Measurements from ENCODE around the gene ADAMTS14. TPM values are rescaled to one million over a fixed set of nuclear protein-coding genes. Genes with fewer than 3 reads are reported as not detected.
A peak's percentile ranks its signal among the peaks of the same experiment; 100 is the strongest.

Gene ADAMTS14
- total RNA-seq, 1 donor from 2014 or later, result 0.53 TPM

DNA sequence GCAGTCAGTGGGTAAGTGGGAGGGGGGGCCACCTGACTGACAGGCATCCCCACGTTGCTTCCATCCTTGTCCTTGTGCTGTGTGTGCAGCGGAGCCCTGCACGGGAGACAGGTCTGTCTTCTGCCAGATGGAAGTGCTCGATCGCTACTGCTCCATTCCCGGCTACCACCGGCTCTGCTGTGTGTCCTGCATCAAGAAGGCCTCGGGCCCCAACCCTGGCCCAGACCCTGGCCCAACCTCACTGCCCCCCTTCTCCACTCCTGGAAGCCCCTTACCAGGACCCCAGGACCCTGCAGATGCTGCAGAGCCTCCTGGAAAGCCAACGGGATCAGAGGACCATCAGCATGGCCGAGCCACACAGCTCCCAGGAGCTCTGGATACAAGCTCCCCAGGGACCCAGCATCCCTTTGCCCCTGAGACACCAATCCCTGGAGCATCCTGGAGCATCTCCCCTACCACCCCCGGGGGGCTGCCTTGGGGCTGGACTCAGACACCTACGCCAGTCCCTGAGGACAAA lies 88.0 kb downstream of the ADAMTS14 start:
- H3K4me1 ChIP-seq, result peaks cover 5% of the 10 kb centered on the region
- no peak overlapping the region for H3K4me3 ChIP-seq
- TF ChIP-seq, protein P1, sequence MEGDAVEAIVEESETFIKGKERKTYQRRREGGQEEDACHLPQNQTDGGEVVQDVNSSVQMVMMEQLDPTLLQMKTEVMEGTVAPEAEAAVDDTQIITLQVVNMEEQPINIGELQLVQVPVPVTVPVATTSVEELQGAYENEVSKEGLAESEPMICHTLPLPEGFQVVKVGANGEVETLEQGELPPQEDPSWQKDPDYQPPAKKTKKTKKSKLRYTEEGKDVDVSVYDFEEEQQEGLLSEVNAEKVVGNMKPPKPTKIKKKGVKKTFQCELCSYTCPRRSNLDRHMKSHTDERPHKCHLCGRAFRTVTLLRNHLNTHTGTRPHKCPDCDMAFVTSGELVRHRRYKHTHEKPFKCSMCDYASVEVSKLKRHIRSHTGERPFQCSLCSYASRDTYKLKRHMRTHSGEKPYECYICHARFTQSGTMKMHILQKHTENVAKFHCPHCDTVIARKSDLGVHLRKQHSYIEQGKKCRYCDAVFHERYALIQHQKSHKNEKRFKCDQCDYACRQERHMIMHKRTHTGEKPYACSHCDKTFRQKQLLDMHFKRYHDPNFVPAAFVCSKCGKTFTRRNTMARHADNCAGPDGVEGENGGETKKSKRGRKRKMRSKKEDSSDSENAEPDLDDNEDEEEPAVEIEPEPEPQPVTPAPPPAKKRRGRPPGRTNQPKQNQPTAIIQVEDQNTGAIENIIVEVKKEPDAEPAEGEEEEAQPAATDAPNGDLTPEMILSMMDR (IDR thresholded peaks at IDR 0.05), result no peak
- DNase-seq, result peak; percentile 44
- H3K9me3 ChIP-seq, result no peaks in the 10 kb centered on the region
- no peak for ATAC-seq
- H3K27ac ChIP-seq, result no peak overlapping the region
- intact Hi-C loops (cut with DNase I), result no loop called here
- no peaks in the 10 kb centered on the region for H3K36me3 ChIP-seq
- H3K27me3 ChIP-seq (ENCODE audit: low read depth), result no peaks in the 10 kb centered on the region

GRCh38 chr10:70761031-70761601 lies 88.8 kb downstream of the ADAMTS14 start:
- no peak for ATAC-seq

DNA sequence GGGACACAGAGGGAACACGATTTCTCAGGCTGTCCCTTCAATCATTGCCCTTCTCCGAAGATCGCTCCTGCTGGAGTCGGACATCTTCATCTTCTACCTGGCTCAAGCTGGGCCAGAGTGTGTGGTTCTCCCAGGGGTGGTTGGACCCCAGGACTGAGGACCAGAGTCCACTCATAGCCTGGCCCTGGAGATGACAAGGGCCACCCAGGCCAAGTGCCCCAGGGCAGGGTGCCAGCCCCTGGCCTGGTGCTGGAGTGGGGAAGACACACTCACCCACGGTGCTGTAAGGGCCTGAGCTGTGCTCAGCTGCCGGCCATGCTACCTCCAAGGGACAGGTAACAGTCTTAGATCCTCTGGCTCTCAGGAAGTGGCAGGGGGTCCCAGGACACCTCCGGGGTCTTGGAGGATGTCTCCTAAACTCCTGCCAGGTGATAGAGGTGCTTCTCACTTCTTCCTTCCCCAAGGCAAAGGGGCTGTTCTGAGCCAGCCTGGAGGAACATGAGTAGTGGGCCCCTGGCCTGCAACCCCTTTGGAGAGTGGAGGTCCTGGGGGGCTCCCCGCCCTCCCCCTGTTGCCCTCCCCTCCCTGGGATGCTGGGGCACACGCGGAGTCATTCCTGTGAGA lies 89.5 kb downstream of the ADAMTS14 start:
- intact Hi-C loops (cut with DNase I), result no loop called here
- Histone ChIP-seq H3K27ac (no peak overlapping the region), H3K9me3 (peaks cover 6% of the 10 kb centered on the region), H3K4me3 (no peak overlapping the region), H3K27me3 (ENCODE audit: low read depth) (no peaks in the 10 kb centered on the region), H3K4me1 (peaks cover 5% of the 10 kb centered on the region), H3K36me3 (no peaks in the 10 kb centered on the region)
- ATAC-seq, result peak in 1 of 2 donors; percentile 29
- TF ChIP-seq, protein P1 (IDR thresholded peaks at IDR 0.05), result no peak
- DNase-seq, result peak; percentile 41

More at GRCh38 chr10:70761031-70761601, 88.8 kb downstream of the ADAMTS14 start:
- Histone ChIP-seq H3K36me3 (no peaks in the 10 kb centered on the region), H3K9me3 (peaks cover 4% of the 10 kb centered on the region), H3K27ac (no peak overlapping the region), H3K4me3 (no peak overlapping the region), H3K27me3 (ENCODE audit: low read depth) (no peaks in the 10 kb centered on the region), H3K4me1 (peaks cover 5% of the 10 kb centered on the region)
- TF ChIP-seq, protein P1 (IDR thresholded peaks at IDR 0.05), result no peak
- intact Hi-C loops (cut with DNase I), result no loop called here
- DNase-seq, result peak; percentile 41

DNA sequence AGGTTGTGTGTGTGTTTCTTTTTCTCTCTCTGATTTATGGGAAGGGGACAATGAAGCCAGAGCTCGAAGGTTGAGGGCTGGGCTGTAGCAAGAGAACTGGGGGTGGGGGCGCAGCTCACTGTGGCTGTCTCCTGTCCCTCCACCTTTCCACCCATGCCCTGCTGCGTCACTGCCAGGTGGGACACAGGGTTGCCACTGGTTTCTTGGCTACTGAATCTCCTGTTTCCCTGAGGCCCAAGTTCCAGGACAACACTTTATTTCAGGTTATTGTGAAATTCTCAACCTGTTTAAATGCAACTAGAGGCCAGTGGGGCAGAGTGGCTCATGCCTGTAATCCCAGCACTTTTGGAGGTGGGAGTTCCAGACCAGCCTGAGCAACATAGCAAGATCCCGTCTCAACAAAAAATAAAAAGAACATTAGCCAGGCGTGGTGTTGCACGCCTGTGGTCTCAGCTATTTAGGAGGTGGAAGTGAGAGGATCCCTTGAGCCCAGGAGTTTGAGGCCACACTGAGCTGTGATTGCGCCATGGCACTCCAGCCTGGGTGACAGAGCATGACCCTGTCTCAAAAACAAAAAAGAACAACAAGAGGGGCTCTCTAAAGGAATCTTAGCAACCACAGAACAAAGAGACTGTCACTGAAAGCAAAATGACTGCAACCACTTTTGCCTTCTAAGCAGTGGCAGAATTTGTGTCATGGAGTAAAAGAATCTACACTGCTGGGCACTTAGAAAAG lies 90.3 kb downstream of the ADAMTS14 start:
- DNase-seq (peak; percentile 45), ATAC-seq (no peak)
- no peak overlapping the region for H3K4me3 ChIP-seq
- H3K9me3 ChIP-seq, result peaks cover 6% of the 10 kb centered on the region
- TF ChIP-seq, protein P1 (IDR thresholded peaks at IDR 0.05), result no peak
- no peak overlapping the region for H3K27ac ChIP-seq
- H3K27me3 ChIP-seq (ENCODE audit: low read depth), result no peaks in the 10 kb centered on the region
- peaks cover 5% of the 10 kb centered on the region for H3K4me1 ChIP-seq
- intact Hi-C loops (cut with DNase I), result no loop called here
- no peaks in the 10 kb centered on the region for H3K36me3 ChIP-seq

DNA sequence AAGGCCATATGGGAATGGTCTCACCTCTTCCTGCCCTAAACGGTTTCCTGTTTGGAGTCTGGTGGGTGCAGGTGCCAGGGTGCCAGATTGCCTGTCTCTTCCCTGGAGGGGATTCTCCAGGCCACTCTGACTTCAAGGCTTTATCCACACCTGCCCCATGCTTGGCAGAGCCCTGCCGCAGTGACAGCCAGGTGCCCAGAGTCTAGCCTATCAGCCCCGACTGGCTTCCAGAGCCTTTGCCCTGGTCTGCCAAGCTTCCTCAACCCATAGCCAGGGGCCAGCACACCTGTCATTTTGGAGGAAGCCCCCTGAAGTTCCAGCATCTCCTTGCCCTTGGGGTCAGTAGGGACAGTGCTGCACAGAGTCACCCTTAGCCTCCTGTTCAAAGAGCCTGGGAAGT lies 91.3 kb downstream of the ADAMTS14 start:
- no peak for ATAC-seq
- intact Hi-C loops (cut with DNase I), result no loop called here
- no peak for DNase-seq

More for the DNA sequence above, 91.3 kb downstream of the ADAMTS14 start:
- H3K36me3 ChIP-seq, result no peaks in the 10 kb centered on the region
- TF ChIP-seq, protein P1 (IDR thresholded peaks at IDR 0.05), result no peak
- peaks cover 5% of the 10 kb centered on the region for H3K4me1 ChIP-seq
- H3K4me3 ChIP-seq, result no peak overlapping the region
- no peaks in the 10 kb centered on the region for H3K27me3 ChIP-seq (ENCODE audit: low read depth)
- H3K27ac ChIP-seq, result no peak overlapping the region
- H3K9me3 ChIP-seq, result peaks cover 6% of the 10 kb centered on the region

Measured in lower lobe of right lung (tissue), 2 donors.